ENCODE measurements around the gene PRKAR1B. TPM values are rescaled to one million over a fixed set of nuclear protein-coding genes. Genes with fewer than 3 reads are reported as not detected.
A peak's percentile ranks its signal among the peaks of the same experiment; 100 is the strongest.

PRKAR1B gene
- total RNA-seq, 1 experiment from 2014 or later, result 51.7 TPM

DNA sequence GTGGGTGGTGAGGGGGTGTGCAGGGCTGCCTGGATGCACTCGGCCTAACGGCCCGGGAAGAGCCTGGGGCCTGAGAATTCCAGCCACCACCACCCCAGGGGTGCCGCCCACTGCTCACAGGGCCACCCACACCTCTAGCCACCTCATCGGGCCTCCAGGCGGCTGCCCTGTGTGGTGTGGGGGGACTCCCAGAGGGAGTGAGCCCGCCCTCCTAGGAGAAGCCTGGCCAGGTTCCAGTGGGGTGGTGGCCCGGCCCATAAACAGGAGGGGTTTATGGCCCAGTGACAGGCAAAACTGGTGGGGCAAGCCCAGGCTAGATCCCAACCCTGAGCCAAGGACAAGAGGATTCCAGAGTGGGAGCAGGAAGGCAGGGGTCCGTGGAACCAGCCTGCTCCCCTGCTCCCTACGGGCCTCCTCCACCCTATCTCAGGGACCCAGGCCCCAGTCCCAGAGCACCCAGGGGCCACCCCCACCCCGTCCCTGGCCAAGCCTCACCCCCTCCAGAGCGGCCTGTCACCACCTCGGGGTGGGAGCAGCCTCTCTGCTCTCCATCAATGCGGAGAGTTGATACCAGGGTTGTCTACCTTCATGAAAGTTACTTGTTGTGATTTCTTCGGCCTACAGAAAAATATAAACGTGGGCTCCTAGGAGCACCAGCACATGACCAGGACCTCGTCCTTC, 187.2 kb downstream of the PRKAR1B start:
- no peak overlapping the region for H3K4me3 ChIP-seq
- H3K4me2 ChIP-seq, result peak overlapping the region; percentile 63
- H3K27me3 ChIP-seq (ENCODE audit: insufficient read depth, low read depth), result no peaks in the 10 kb centered on the region
- CTCF ChIA-PET, result interaction anchor here (0.6 kb wide), 1 partner anchor 167 kb away, joined by 4 read pairs; no protein-coding TSS in a partner anchor
- H3K27ac ChIP-seq, result peak overlapping the region; percentile 40
- intact Hi-C loops (cut with micrococcal nuclease; ENCODE audit: unreplicated experiment), result loop anchor here (1.0 to 5.0 kb wide), 4 partner anchors 21 to 292 kb away; partner anchors contain the start of genes PDGFA and SUN1
- no peaks in the 10 kb centered on the region for H3K9me2 ChIP-seq (ENCODE audit: insufficient read depth)
- no TSS peak for BruUV-seq (replicated peaks)
- H2AFZ ChIP-seq, result no peak overlapping the region
- POLR2A ChIA-PET (ENCODE audit: unreplicated experiment), result interaction anchor here (0.5 to 1.4 kb wide), 3 partner anchors 13 to 139 kb away, joined by 3 to 13 read pairs (median 6); partner anchors contain the start of gene PDGFA
- no peaks in the 10 kb centered on the region for H3K79me2 ChIP-seq (ENCODE audit: low read depth)
- H3F3A ChIP-seq (ENCODE audit: insufficient read depth, low read depth), result peaks cover 48% of the 10 kb centered on the region
- H4K20me1 ChIP-seq (ENCODE audit: insufficient read depth), result no peaks in the 10 kb centered on the region
- peak; percentile 95 to 100 for DNase-seq
- H3K9me3 ChIP-seq (ENCODE audit: insufficient read depth, low read depth), result no peaks in the 10 kb centered on the region
- H3K36me3 ChIP-seq (ENCODE audit: low read depth), result no peaks in the 10 kb centered on the region
- H3K4me1 ChIP-seq (replicated peaks; ENCODE audit: insufficient read depth), result peaks cover 69% of the 10 kb centered on the region
- TF ChIP-seq, protein P1, sequence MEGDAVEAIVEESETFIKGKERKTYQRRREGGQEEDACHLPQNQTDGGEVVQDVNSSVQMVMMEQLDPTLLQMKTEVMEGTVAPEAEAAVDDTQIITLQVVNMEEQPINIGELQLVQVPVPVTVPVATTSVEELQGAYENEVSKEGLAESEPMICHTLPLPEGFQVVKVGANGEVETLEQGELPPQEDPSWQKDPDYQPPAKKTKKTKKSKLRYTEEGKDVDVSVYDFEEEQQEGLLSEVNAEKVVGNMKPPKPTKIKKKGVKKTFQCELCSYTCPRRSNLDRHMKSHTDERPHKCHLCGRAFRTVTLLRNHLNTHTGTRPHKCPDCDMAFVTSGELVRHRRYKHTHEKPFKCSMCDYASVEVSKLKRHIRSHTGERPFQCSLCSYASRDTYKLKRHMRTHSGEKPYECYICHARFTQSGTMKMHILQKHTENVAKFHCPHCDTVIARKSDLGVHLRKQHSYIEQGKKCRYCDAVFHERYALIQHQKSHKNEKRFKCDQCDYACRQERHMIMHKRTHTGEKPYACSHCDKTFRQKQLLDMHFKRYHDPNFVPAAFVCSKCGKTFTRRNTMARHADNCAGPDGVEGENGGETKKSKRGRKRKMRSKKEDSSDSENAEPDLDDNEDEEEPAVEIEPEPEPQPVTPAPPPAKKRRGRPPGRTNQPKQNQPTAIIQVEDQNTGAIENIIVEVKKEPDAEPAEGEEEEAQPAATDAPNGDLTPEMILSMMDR (conservative IDR thresholded peaks at IDR 0.05), result no peak
- no peak for TF ChIP-seq EZH2 (IDR thresholded peaks at IDR 0.05; ENCODE audit: low read depth)

GRCh38 chr7:538764-539685, 188.1 kb downstream of the PRKAR1B start:
- no peaks in the 10 kb centered on the region for H3K9me3 ChIP-seq (ENCODE audit: insufficient read depth, low read depth)
- H3K27ac ChIP-seq, result peak overlapping the region; percentile 99
- H3F3A ChIP-seq (ENCODE audit: insufficient read depth, low read depth), result peaks cover 49% of the 10 kb centered on the region
- no peaks in the 10 kb centered on the region for H3K36me3 ChIP-seq (ENCODE audit: low read depth)
- no peaks in the 10 kb centered on the region for H4K20me1 ChIP-seq (ENCODE audit: insufficient read depth)
- BruUV-seq (replicated peaks), result TSS peak; percentile 78
- no peaks in the 10 kb centered on the region for H3K9me2 ChIP-seq (ENCODE audit: insufficient read depth)
- H3K4me1 ChIP-seq (replicated peaks; ENCODE audit: insufficient read depth), result peaks cover 62% of the 10 kb centered on the region
- DNase-seq, result peak; percentile 89 to 92
- ChIA-PET CTCF (interaction anchor here (0.6 to 0.7 kb wide), 3 partner anchors 80 to 206 kb away, joined by 4 to 12 read pairs (median 4); no protein-coding TSS in a partner anchor), POLR2A (ENCODE audit: unreplicated experiment) (interaction anchor here (0.5 to 1.4 kb wide), 4 partner anchors 9 to 140 kb away, joined by 3 to 13 read pairs (median 5); partner anchors contain the start of gene PDGFA)
- no peaks in the 10 kb centered on the region for H3K27me3 ChIP-seq (ENCODE audit: insufficient read depth, low read depth)
- H3K4me3 ChIP-seq, result peak overlapping the region; percentile 60
- peak overlapping the region; percentile 84 for H3K4me2 ChIP-seq
- no peaks in the 10 kb centered on the region for H3K79me2 ChIP-seq (ENCODE audit: low read depth)
- 0 out of 2 replicates have a peak overlapping the region, but pooled peaks have one; percentile 9 for H2AFZ ChIP-seq
- intact Hi-C loops (cut with micrococcal nuclease; ENCODE audit: unreplicated experiment), result loop anchor here (1.0 to 5.0 kb wide), 6 partner anchors 13 to 293 kb away; partner anchors contain the start of genes PDGFA and SUN1
- no peak for TF ChIP-seq EZH2 (IDR thresholded peaks at IDR 0.05; ENCODE audit: low read depth)
- TF ChIP-seq, protein P1 (conservative IDR thresholded peaks at IDR 0.05), result no peak; the same call in 1 of the 2 replicates

Data from PC-9 (cell line).